Measurements from ENCODE around the gene PRCD. TPM values are rescaled to one million over a fixed set of nuclear protein-coding genes. Genes with fewer than 3 reads are reported as not detected.
A peak's percentile ranks its signal among the peaks of the same experiment; 100 is the strongest.

PRCD gene
- total RNA-seq, 4 donors from 2014 or later = 1.2 to 5.1 (median 3.8) TPM

- intact Hi-C loops (cut with DNase I) = no loop called here
- Histone ChIP-seq H3K36me3 (peaks cover 0 to 4% (median 0%) of the 10 kb centered on the region in 4 donors), H3K27ac (replicated peaks in 1 of 4) (no peak overlapping the region), H3K9me3 (no peaks in the 10 kb centered on the region), H3K4me3 (no peak overlapping the region), H3K4me1 (peaks cover 35 to 49% (median 48%) of the 10 kb centered on the region in 4 donors), H3K27me3 (peaks cover 0 to 14% (median 0%) of the 10 kb centered on the region in 4 donors)
- TF ChIP-seq CTCF (IDR thresholded peaks at IDR 0.05) (peak; percentile 63 to 69 (median 63)), POLR2AphosphoS5 (IDR thresholded peaks at IDR 0.05) (peak in 1 of 2 donors; percentile 13), EP300 (IDR thresholded peaks at IDR 0.05) (no peak)
- no peak for DNase-seq (ENCODE audit: extremely low spot score)
- 41% methylated on average over 3 of the region's 3 CpGs for WGBS
These were observed 7.4 kb downstream of the PRCD start for GRCh38 chr17:76547183-76547641.

GRCh38 chr17:76547642-76548202 lies 7.9 kb downstream of the PRCD start:
- Histone ChIP-seq H3K27me3 (peaks cover 0 to 10% (median 0%) of the 10 kb centered on the region in 4 donors), H3K4me1 (peaks cover 35 to 48% (median 45%) of the 10 kb centered on the region in 4 donors), H3K4me3 (no peak overlapping the region), H3K36me3 (peaks cover 0 to 4% (median 0%) of the 10 kb centered on the region in 4 donors), H3K9me3 (no peaks in the 10 kb centered on the region), H3K27ac (replicated peaks in 1 of 4) (no peak overlapping the region)
- no peak for DNase-seq (ENCODE audit: extremely low spot score)
- TF ChIP-seq CTCF (IDR thresholded peaks at IDR 0.05) (no peak), POLR2AphosphoS5 (IDR thresholded peaks at IDR 0.05) (no peak), EP300 (IDR thresholded peaks at IDR 0.05) (no peak), POLR2A (IDR thresholded peaks at IDR 0.05; ENCODE audit: low read depth) (no peak)
- intact Hi-C loops (cut with DNase I) = no loop called here
- 73% methylated on average over 2 of the region's 2 CpGs for WGBS

GRCh38 chr17:76548378-76549214 lies 8.8 kb downstream of the PRCD start:
- Histone ChIP-seq H3K27me3 (peaks cover 0 to 3% (median 0%) of the 10 kb centered on the region in 4 donors), H3K4me3 (no peak overlapping the region), H3K36me3 (peaks cover 0 to 4% (median 0%) of the 10 kb centered on the region in 4 donors), H3K9me3 (no peaks in the 10 kb centered on the region), H3K27ac (replicated peaks in 1 of 4) (no peak overlapping the region), H3K4me1 (peaks cover 35 to 43% (median 38%) of the 10 kb centered on the region in 4 donors)
- no peak for TF ChIP-seq POLR2AphosphoS5 (IDR thresholded peaks at IDR 0.05)
- TF ChIP-seq CTCF (IDR thresholded peaks at IDR 0.05) = no peak
- TF ChIP-seq POLR2A (IDR thresholded peaks at IDR 0.05; ENCODE audit: low read depth) = no peak
- no peak for TF ChIP-seq EP300 (IDR thresholded peaks at IDR 0.05)
- WGBS = 79% methylated on average over 8 of the region's 9 CpGs
- intact Hi-C loops (cut with DNase I) = no loop called here
- DNase-seq (ENCODE audit: extremely low spot score) = no peak

- no peak for DNase-seq (ENCODE audit: extremely low spot score)
- no peaks in the 10 kb centered on the region for H3K9me3 ChIP-seq
- intact Hi-C loops (cut with DNase I) = no loop called here
- H3K4me1 ChIP-seq = peaks cover 29 to 43% (median 32%) of the 10 kb centered on the region in 4 donors
- H3K27me3 ChIP-seq = no peaks in the 10 kb centered on the region
- WGBS = 84% methylated on average over 9 of the region's 9 CpGs
- no peak for TF ChIP-seq POLR2AphosphoS5 (IDR thresholded peaks at IDR 0.05)
- no peak for TF ChIP-seq POLR2A (IDR thresholded peaks at IDR 0.05; ENCODE audit: low read depth)
- H3K4me3 ChIP-seq = no peak overlapping the region
- H3K36me3 ChIP-seq = peaks cover 0 to 4% (median 0%) of the 10 kb centered on the region in 4 donors
- H3K27ac ChIP-seq (replicated peaks in 1 of 4) = no peak overlapping the region
These were observed 9.3 kb downstream of the PRCD start for GRCh38 chr17:76549215-76549518.

GRCh38 chr17:76549539-76549938 lies 9.7 kb downstream of the PRCD start:
- no peak for TF ChIP-seq EP300 (IDR thresholded peaks at IDR 0.05)
- TF ChIP-seq POLR2AphosphoS5 (IDR thresholded peaks at IDR 0.05) = no peak
- TF ChIP-seq POLR2A (IDR thresholded peaks at IDR 0.05; ENCODE audit: low read depth) = no peak
- TF ChIP-seq CTCF (IDR thresholded peaks at IDR 0.05) = no peak
- Histone ChIP-seq H3K36me3 (peaks cover 0 to 4% (median 0%) of the 10 kb centered on the region in 4 donors), H3K4me3 (no peak overlapping the region), H3K9me3 (no peaks in the 10 kb centered on the region), H3K27ac (replicated peaks in 1 of 4) (no peak overlapping the region), H3K4me1 (peaks cover 25 to 45% (median 28%) of the 10 kb centered on the region in 4 donors), H3K27me3 (no peaks in the 10 kb centered on the region)
- WGBS = 77% methylated on average over 7 of the region's 7 CpGs
- DNase-seq (ENCODE audit: extremely low spot score) = no peak
- intact Hi-C loops (cut with DNase I) = no loop called here

Measured in esophagus muscularis mucosa (tissue), 4 donors.